CD4-positive, alpha-beta T cell treated with Interleukin-1 beta for 1 hour (primary cell): ENCODE measurements around the gene PPIF.
A peak's percentile ranks its signal among the peaks of the same experiment; 100 is the strongest.
"Not testable (repeated sequence)": the region's sequence is repeated elsewhere in the genome, so short reads cannot be mapped to it uniquely, and the experiment has no call there.

Source experiments
- DNase-seq, 2 donors: peaks; one replicate each; pipeline ENCODE4 v3.0.0-alpha.2; 2020 to 2022

PPIF gene

DNA sequence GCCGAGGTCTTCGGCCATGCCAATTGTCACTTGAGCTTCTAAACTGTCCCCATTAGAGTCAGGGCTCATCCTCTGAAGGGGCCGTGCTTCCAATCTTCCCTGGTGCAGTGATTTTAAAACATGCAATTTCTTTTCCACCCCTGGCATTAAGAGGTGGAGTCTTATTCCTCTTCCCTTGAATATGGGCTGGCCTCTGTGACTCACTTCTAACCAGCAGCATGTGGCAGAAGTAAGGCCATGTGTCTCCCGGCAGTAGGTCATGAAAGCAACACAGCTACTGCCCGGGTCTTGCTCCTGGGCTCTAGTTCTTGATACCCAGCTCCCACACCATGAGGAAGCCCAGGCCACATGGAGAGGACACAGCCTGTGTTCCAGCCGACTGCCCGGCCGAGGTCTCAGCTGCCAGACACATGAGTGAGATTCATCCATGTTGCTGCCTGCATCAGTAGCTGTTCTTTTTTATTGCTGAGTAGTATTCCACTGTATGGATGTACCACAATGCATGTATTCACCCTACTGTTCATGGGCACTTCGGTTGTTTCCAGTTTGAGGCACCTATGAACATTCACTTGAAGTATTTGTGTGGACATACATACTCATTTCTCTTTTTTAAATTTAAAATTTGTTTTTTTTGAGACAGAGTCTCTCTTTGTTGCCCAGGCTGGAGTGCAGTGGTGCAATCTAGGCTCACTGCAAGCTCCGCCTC lies 14.5 kb upstream of the PPIF start:
- not testable (repeated sequence) for DNase-seq

DNA sequence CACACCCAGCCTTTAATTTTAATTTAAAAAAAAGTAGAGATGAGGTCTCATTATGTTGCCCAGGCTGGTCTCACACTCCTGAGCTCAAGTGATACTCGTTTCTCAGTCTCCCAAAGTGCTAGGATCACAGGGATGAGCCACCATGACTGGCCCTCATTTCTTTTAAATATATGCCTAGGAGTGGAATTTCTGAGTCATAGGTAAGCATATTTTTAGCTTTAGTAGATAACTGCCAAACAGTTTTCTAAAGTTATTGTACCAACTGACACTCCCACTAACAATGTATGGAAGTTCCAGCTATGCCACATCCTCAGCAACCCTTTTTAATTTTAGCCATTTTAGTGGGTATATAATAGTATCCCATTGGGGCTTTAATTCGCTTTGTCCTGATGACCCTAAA lies 13.8 kb upstream of the PPIF start:
- no peak for DNase-seq

DNA sequence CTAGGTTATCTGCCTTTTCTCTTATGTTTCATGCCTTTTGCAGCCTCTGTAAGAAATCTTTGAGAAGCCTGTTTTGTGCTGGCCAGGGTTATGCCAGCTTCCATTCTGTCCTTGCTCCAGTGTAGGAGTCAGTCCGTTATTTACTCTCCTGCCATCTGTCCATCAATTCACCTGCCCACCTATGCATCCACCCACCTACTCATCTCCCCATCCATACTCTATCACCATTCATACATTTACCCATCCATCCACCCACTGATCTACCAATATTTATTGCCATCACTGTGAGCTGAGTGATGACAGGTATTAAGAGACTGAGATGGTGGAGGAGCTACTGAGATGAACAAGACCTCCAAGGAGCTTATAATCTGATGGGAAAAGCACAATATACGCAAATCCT lies 12.7 kb upstream of the PPIF start:
- DNase-seq = no peak

DNA sequence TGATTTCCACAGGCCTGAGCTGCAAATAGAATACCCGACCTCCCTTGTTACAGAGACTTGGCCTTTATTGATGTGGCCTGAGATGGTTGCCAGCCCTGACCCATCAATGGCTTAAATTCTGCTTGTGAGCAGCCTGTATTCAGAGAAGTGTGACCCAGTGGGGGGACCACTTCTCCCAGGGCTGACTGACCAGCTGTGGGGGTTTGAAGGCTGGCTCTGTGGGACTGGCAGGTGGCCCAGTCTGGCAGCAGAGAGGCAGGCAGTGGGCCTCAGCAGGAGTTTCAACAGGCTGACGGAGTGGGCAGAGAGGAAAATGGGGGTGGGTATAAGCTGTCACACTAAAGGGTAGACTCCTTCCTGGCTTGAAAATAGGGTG lies 12.2 kb upstream of the PPIF start:
- DNase-seq = no peak

DNA sequence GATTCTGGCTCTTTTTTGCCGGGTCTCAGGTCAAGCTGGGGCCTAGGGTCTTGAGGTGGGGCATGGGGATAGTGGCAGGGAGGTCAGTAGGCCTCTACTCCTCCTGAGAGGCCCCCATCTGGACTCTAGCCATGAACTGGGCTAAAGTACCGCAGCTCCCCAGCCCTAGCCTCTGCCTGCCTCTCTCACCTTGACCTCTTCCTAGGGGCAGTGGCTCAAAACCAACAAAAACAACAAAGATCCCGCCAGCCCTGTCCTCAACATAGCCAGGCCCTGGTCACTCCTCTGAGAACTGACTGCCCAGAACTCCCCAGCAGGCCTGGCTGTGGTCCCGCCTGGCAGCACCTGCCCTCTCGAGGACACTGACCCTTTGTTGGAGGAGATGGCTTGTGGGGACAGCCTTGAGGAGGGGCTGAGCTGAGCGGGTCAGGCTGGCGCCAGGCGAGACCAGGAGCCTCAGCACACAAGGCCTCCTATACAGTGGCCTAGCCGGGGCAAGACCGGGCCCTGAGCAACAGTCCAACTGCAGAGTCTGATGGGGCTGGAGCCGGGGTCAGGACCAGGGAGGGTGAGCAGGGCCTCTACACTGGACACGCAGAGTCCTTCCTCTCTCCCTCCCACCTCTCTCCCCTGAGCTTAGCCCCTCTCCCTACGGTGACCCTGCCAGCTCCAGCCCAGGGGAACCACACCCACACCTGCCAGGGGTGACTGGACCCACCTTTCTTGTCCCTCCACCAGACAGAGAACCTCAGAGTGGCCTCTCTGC lies 11.6 kb upstream of the PPIF start:
- DNase-seq = no peak

DNA sequence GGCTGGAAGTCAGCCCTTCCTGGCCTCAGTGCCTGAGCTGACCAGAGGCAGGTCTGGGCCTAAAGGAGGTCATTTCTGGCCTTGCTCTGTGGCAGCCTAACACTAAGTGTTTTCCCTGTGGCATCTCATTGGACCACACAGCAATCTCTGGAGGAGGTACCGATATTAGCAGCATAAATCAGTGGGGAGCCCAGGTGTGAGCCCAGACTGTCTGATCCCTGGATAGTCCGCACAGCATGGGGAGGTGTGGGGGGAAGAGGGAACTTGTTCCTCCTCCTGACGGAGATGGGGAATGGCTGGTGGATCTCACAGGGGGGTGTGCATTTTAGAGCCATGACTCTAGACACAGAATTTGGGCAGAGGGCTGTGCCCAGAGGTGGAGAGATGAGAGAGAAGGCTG lies 11.0 kb upstream of the PPIF start:
- no peak for DNase-seq

DNA sequence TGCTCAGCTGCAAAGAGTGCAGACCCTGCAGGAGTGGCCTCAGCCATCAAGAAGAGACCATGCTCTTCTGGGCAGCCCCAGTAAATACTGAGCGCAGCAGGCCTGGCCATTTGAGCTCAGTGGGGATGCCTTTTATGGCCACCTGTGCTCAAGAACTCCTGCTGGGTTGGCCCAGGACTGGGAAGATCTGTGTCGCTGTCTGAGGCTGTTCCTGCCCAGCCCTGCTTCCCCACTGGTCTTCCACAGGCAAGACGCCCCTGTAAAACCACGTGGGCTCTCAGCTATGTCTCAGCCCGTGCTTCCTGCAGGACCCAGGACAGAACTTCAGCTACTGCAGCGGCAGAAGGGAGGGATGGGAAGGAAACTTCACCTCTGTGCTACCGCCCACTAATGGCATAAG lies 10.5 kb upstream of the PPIF start:
- no peak for DNase-seq

DNA sequence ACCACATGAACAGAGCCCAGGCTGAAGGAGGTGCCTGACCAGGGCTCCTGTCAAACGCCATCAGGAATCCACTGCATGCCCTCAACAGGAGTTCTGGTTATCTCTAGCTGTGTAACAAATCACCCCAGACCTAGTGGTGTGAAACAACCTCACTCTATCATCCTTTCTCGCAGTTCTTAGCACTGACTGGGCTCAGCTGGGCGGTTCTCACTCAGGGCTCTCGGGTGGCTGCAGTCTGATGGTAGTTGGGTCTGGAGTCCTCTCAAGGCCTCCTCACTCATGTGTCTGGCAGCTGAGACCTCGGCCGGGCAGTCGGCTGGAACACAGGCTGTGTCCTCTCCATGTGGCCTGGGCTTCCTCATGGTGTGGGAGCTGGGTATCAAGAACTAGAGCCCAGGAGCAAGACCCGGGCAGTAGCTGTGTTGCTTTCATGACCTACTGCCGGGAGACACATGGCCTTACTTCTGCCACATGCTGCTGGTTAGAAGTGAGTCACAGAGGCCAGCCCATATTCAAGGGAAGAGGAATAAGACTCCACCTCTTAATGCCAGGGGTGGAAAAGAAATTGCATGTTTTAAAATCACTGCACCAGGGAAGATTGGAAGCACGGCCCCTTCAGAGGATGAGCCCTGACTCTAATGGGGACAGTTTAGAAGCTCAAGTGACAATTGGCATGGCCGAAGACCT lies 9.3 kb upstream of the PPIF start:
- DNase-seq = not testable (repeated sequence)

DNA sequence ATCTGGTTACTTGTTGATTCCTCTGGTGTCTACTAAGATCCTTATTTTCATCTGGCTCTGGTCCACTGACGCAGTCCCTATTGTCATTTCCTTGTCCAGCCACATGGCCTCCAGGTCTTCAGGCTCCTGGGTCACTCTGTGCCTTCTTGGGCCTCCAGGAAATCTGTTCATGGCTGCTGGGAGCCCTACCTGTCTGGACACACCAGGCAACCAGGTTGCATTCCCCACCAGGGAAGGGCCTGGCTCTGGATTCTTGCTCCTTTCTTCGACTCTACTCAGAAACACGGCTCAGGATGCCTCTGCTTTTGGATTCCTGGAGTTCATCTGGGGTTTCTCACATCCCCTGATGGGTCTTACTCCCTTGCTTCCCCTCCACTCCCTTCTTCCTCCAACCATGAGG lies 8.0 kb upstream of the PPIF start:
- DNase-seq = no peak

DNA sequence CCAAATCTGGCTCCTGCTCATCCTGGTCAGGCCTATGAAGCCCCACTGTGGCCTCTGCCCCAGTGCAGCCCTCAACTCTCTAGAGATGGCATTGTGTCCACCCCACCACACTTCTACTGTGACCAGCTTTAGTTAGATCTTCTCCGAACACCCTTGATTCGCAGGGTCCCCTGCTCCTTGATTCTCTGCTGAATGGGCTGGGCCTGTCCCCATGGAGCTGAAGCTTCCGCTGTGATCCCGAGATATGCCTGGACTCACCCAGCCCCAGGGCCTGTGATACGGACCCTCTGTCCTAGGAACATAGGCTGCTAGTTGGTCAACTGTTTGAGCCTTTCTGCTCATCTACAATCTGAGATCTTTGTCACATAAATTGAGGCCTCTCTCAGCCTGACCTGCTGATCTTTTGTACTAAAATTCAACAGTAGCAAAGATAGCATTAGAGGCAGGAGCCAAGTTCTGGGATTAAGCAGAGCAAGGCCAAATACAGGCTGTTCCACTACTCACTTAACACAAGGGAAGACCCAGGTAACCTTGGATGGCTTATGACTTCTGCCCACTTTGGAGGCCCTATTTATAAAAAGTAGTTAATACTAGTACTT lies 6.5 kb upstream of the PPIF start:
- no peak for DNase-seq

DNA sequence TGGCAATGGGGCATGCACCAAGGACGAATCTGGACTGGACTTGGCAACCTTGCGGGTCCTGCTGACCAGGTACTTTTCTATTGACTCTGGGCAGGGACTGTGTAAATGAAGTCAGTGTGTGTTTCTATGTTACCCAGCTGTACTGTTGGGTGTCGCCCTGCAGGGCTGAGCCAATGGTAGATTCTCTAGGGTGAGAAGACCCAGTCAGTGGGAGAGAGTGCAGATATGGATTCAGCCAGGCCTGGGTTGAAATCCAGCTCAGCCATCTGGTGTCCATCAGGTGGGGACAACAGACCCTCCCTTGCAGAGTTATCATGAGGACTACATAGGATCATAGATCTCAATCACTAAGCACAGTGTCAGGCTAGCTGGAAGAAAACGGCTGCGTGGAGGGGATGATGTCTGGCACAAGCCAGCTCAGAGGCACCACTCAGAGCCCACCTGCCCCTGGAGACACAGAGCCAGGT lies 4.9 kb upstream of the PPIF start:
- no peak for DNase-seq

DNA sequence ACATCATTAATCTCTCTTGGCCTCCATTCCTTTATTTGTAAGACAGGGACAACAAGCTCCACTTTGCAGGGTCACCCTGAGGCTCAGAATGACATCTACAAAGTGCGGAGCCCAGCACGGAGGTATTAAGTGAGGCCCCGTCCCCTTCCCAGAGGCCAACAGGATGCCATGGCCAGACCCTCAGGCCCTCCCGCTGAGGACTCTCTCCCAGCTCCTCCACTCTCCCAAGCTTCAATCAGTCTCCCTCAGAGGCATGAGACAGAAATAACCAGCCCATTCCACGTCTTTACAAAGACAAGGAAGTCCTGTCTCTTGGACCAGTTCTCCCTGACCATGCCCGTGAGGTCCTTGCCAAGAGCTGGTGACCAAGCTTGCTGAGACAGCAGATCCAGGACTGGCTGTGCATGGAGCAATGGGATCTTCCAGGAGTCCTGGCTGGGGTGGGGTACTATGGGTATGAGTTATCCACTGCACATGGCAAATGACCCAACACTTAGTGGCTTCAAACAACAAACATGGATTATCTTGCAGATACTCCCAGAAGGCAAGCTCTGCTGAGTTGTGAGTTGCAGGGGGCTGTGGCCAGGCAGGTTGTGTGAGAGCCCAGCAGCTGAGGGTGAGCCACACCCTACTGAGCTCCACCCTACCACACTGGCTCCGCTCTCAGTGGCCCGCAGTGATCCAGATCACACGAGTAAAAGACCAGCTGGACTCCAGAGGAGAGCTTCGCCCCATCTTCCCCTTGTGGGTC lies 4.3 kb upstream of the PPIF start:
- DNase-seq = no peak

DNA sequence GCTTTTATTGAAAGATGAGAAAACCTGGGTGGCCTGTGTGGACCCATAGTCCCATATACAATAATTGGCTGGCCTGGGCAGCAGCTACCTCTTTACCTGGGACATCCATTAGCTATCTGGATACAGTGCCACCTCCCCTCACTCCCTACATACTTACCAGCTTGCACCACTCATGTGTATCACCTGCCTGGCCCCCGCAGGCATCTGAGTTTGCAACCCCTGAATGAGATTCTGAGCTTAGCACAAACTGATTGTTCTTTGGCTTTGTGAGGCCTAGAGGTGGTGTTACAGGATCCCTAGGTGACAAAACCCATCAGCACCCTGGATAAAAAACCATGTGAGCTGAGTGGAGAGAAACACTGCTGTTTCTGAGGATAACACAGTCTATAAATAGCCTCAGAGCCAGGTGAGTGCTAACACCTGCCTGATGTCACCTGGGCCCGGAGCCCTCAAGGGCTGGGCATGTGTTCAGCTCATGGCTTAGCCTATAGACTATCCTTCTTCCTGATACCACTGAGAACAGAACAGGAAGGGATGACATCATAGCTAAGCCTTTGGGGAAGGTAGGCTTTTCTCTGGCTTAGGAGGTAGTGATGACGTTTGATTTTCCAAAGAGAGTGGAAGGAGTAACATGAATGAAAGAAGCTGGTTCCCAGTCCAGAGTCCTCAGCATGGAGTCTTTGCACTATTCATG lies 2.6 kb upstream of the PPIF start:
- no peak for DNase-seq

DNA sequence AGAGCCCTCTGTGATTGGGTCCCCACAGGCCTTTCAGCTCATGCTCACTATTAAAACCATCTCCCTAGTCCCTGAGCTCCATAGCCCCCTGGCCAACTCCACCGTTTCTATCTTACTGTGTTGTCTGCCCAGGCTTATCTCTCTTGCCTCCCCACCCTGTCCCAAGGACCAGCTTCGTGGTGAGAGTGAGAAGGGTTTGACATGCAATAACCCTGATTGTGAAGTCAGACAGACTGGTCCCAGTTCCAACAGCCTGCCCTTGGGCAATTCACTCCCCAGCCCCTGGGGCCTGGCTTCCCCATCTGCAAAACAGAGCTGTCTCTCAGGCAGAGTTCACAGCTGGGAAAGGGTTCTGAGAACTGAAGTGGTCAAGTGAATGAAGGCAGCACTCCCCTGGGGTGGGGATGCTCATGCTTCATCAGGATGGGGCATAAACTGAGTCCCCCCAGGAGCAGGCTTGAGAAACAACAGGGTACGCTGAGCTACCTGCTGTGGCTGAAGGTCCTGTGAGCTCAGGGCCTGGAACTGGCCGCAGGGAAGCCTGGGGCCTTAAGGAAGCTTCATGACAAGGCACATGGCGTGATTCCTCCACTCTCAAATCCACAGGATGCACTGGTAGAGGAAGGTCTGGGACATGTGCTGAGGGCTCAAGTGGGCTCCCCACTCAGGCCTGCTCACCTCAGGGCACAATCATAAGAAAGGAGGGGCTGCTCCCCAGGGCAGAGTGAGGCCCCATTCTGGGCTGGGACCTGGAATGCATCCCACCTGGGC lies 1.8 kb upstream of the PPIF start:
- no peak for DNase-seq

DNA sequence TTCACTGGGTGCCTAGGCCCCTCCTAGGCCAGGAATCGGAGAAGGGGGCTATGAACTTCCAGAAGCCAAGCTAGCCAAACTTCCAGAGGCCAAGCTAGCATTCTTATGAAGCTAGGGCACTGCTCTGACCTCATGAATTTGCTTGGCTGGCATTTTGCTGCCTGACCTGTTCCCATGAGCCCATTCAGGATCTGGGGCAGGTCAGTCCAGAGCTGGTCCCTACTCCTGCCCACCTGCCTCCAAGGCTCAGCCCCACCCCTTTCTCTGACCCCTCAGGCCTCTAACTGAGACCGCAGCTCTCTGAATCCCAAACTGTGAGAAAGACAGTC lies 1.3 kb upstream of the PPIF start:
- no peak for DNase-seq

DNA sequence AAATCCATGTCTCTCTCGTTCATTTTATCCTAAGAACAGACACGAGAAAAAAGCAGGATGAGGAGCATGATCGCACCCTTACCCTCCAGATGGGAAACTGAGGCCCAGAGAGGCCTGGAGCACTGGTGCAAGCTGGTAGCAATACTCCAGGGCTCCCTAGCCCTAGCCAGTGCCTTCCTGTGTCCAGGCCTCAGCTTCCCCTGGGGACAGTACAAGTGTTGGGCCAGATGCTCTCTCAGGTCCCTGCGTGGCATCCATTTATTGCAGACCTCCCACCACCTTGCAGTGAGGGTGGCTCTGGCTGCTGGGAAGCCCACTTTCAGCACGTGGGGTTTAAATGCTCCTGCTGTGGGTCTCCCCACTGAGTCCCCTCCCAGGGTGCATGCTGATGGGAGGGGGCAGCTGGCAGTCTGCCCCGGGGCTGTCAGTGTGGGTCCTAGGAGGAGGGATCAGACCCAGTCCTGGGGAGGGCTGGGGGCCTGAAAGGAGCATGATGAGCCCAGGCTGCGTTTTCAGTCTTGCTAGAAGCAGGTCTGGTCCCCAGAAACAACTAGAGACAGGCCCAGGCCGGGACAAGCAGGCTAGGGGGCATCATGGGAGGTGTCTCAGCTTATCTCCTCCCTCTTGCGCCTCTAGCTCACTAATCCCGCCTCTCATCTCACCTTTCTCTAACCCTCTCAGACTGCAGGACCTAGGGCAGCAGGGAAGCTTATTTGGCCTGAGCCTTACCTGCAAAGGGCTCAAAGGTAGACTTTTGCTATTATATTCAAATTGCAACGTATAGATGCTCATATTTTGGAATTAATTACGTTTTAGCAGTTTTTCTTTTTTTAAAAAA lies 662 bp upstream of the PPIF start:
- no peak for DNase-seq

DNA sequence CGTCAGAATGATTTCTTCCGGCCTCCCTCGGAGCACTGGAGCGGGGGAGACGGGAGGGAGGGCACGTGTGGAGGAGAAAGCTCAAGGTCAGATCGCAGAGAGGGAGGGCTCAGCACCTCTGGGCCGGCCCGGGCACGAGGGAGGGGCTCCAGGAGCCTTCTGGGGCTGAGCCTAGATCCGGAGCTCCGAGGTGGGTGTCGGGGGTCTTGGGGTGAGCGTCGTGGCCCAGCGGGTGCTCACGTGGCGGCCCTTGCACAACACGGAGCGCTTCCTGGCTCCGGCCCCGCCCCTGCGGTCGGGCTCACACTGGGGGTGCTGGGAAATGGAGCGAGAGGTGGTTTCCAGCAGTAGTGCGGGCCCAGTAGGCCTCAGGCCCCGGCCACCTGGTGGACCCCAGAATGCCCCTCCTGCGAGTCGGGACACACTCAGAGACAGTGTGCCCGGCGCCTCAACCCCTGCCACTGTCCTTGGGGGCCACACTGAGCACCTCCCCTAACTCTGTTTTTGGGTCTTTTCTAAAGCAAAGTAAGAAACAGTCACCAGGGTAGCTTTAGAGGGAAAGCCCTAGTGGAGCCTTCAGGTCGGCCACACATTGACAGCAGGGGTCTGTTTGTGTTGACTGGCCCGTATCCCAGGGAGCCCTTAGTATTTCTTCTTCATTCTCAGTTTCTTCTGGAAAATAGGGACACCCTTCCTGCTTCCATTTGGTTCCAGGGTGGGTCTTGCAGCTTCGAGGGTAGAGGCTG lies 798 bp downstream of the PPIF start:
- DNase-seq = peak; percentile 80 to 83

DNA sequence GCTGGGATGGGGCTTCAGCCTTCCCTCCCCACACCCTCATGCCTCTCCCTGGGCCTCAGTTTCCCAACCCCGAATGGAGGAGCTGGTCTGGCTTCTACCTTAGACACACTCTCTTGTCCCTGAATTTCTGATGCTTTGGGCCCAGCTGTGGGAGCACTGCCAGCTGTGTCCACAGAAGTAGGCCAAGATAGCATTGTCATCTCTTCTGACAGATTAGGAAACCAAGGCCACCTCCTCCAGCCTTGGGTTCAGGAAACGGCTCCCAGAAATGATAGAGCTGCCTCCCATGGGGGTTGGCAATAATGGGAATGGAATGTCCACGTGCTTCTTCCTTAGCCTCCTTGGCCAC lies 1.3 kb downstream of the PPIF start:
- no peak for DNase-seq

DNA sequence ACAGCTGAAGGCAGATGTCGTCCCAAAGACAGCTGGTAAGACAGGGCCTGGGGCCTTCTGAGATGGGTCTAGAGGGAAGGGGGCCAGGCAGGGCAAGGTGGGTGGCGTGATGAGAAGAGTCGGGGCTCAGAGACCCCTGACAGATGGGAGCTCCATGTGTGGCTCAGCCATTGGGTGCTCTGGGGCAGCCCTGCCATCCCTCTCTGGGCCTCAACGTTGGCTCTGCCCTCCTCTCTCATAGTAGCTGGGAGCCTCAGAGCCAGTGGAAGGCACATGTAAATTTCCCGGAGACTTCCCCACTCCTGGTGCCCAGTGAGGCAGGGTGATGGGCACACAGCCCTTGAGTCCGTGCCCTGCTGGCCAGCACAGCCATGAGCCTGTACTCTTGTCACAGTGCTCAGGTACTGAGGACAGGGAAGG lies 1.8 kb downstream of the PPIF start:
- no peak for DNase-seq
